ENCODE results near the gene SLC12A6.

The SLC12A6 gene

GRCh38 chr15:34338347-34338746 is 766 bp upstream of the SLC12A6 start:
- Histone ChIP-seq H3K9ac (ENCODE audit: low read depth, low read length) (peak overlapping the region; percentile 82; the same call in 1 of the 2 replicates), H3K36me3 (ENCODE audit: insufficient read depth, low read depth, low read length) (peaks cover 32% of the 10 kb centered on the region), H3K27me3 (ENCODE audit: insufficient read depth, low read length) (no peaks in the 10 kb centered on the region), H3K9me3 (ENCODE audit: insufficient read depth, low read depth, low read length) (no peaks in the 10 kb centered on the region), H3K27ac (ENCODE audit: low read length) (no peak overlapping the region), H3K4me1 (ENCODE audit: insufficient read depth, low read length) (0 out of 2 replicates have a peak, but pooled peaks cover 3% of the 10 kb centered on the region), H3K4me3 (ENCODE audit: low read length) (peak overlapping the region; percentile 88)

- Histone ChIP-seq H3K4me1 (ENCODE audit: insufficient read depth, low read length) (0 out of 2 replicates have a peak, but pooled peaks cover 3% of the 10 kb centered on the region), H3K4me3 (ENCODE audit: low read length) (peak overlapping the region; percentile 88), H3K9ac (ENCODE audit: low read depth, low read length) (peak overlapping the region; percentile 82), H3K9me3 (ENCODE audit: insufficient read depth, low read depth, low read length) (no peaks in the 10 kb centered on the region), H3K27ac (ENCODE audit: low read length) (no peak overlapping the region), H3K36me3 (ENCODE audit: insufficient read depth, low read depth, low read length) (peaks cover 32% of the 10 kb centered on the region), H3K27me3 (ENCODE audit: insufficient read depth, low read length) (no peaks in the 10 kb centered on the region)
These were observed 507 bp downstream of the SLC12A6 start for GRCh38 chr15:34336991-34337556.

- no peaks in the 10 kb centered on the region for H3K27me3 ChIP-seq (ENCODE audit: insufficient read depth, low read length)
- no peak overlapping the region for H3K27ac ChIP-seq (ENCODE audit: low read length)
- H3K4me1 ChIP-seq (ENCODE audit: insufficient read depth, low read length) = no peaks in the 10 kb centered on the region
- H3K9me3 ChIP-seq (ENCODE audit: insufficient read depth, low read depth, low read length) = no peaks in the 10 kb centered on the region
- peaks cover 27% of the 10 kb centered on the region for H3K36me3 ChIP-seq (ENCODE audit: insufficient read depth, low read depth, low read length)
- peak overlapping the region; percentile 88 for H3K4me3 ChIP-seq (ENCODE audit: low read length)
- H3K9ac ChIP-seq (ENCODE audit: low read depth, low read length) = peak overlapping the region; percentile 82; the same call in 1 of the 2 replicates
These were observed 1.2 kb downstream of the SLC12A6 start for GRCh38 chr15:34336231-34336990.

- Histone ChIP-seq H3K27ac (ENCODE audit: low read length) (no peak overlapping the region), H3K36me3 (ENCODE audit: insufficient read depth, low read depth, low read length) (peaks cover 17% of the 10 kb centered on the region), H3K27me3 (ENCODE audit: insufficient read depth, low read length) (no peaks in the 10 kb centered on the region), H3K4me3 (ENCODE audit: low read length) (no peak overlapping the region), H3K4me1 (ENCODE audit: insufficient read depth, low read length) (no peaks in the 10 kb centered on the region), H3K9ac (ENCODE audit: low read depth, low read length) (no peak overlapping the region), H3K9me3 (ENCODE audit: insufficient read depth, low read depth, low read length) (no peaks in the 10 kb centered on the region)
These were observed 2.2 kb downstream of the SLC12A6 start for GRCh38 chr15:34335176-34336032.

- Histone ChIP-seq H3K4me3 (ENCODE audit: low read length) (no peak overlapping the region), H3K9ac (ENCODE audit: low read depth, low read length) (no peak overlapping the region), H3K36me3 (ENCODE audit: insufficient read depth, low read depth, low read length) (peaks cover 10% of the 10 kb centered on the region), H3K27ac (ENCODE audit: low read length) (no peak overlapping the region), H3K27me3 (ENCODE audit: insufficient read depth, low read length) (no peaks in the 10 kb centered on the region), H3K4me1 (ENCODE audit: insufficient read depth, low read length) (no peaks in the 10 kb centered on the region), H3K9me3 (ENCODE audit: insufficient read depth, low read depth, low read length) (no peaks in the 10 kb centered on the region)
These were observed 2.9 kb downstream of the SLC12A6 start for GRCh38 chr15:34334672-34335071.

GRCh38 chr15:34332553-34333120 is 4.9 kb downstream of the SLC12A6 start:
- H3K36me3 ChIP-seq (ENCODE audit: insufficient read depth, low read depth, low read length) = no peaks in the 10 kb centered on the region
- no peak overlapping the region for H3K9ac ChIP-seq (ENCODE audit: low read depth, low read length)

GRCh38 chr15:34331809-34332208 is 5.8 kb downstream of the SLC12A6 start:
- Histone ChIP-seq H3K9ac (ENCODE audit: low read depth, low read length) (no peak overlapping the region), H3K4me1 (ENCODE audit: insufficient read depth, low read length) (no peaks in the 10 kb centered on the region), H3K36me3 (ENCODE audit: insufficient read depth, low read depth, low read length) (no peaks in the 10 kb centered on the region), H3K4me3 (ENCODE audit: low read length) (no peak overlapping the region), H3K9me3 (ENCODE audit: insufficient read depth, low read depth, low read length) (no peaks in the 10 kb centered on the region), H3K27me3 (ENCODE audit: insufficient read depth, low read length) (no peaks in the 10 kb centered on the region), H3K27ac (ENCODE audit: low read length) (no peak overlapping the region)

More at GRCh38 chr15:34332553-34333120, 4.9 kb downstream of the SLC12A6 start:
- Histone ChIP-seq H3K9me3 (ENCODE audit: insufficient read depth, low read depth, low read length) (no peaks in the 10 kb centered on the region), H3K27me3 (ENCODE audit: insufficient read depth, low read length) (no peaks in the 10 kb centered on the region), H3K4me1 (ENCODE audit: insufficient read depth, low read length) (no peaks in the 10 kb centered on the region), H3K4me3 (ENCODE audit: low read length) (no peak overlapping the region), H3K27ac (ENCODE audit: low read length) (no peak overlapping the region)

- H3K27ac ChIP-seq (ENCODE audit: low read length) = no peak overlapping the region
- H3K27me3 ChIP-seq (ENCODE audit: insufficient read depth, low read length) = no peaks in the 10 kb centered on the region
- no peaks in the 10 kb centered on the region for H3K9me3 ChIP-seq (ENCODE audit: insufficient read depth, low read depth, low read length)
- no peaks in the 10 kb centered on the region for H3K4me1 ChIP-seq (ENCODE audit: insufficient read depth, low read length)
- H3K4me3 ChIP-seq (ENCODE audit: low read length) = no peak overlapping the region
- H3K36me3 ChIP-seq (ENCODE audit: insufficient read depth, low read depth, low read length) = no peaks in the 10 kb centered on the region
- no peak overlapping the region for H3K9ac ChIP-seq (ENCODE audit: low read depth, low read length)
These were observed 7.3 kb downstream of the SLC12A6 start for GRCh38 chr15:34330279-34330678.

GRCh38 chr15:34329006-34329405 is 8.6 kb downstream of the SLC12A6 start:
- Histone ChIP-seq H3K4me1 (ENCODE audit: insufficient read depth, low read length) (no peaks in the 10 kb centered on the region), H3K9me3 (ENCODE audit: insufficient read depth, low read depth, low read length) (no peaks in the 10 kb centered on the region), H3K27ac (ENCODE audit: low read length) (no peak overlapping the region), H3K36me3 (ENCODE audit: insufficient read depth, low read depth, low read length) (no peaks in the 10 kb centered on the region), H3K27me3 (ENCODE audit: insufficient read depth, low read length) (no peaks in the 10 kb centered on the region), H3K9ac (ENCODE audit: low read depth, low read length) (no peak overlapping the region), H3K4me3 (ENCODE audit: low read length) (no peak overlapping the region)

GRCh38 chr15:34327906-34328305 is 9.7 kb downstream of the SLC12A6 start:
- no peaks in the 10 kb centered on the region for H3K27me3 ChIP-seq (ENCODE audit: insufficient read depth, low read length)
- H3K4me1 ChIP-seq (ENCODE audit: insufficient read depth, low read length) = no peaks in the 10 kb centered on the region
- no peak overlapping the region for H3K27ac ChIP-seq (ENCODE audit: low read length)
- no peaks in the 10 kb centered on the region for H3K36me3 ChIP-seq (ENCODE audit: insufficient read depth, low read depth, low read length)
- H3K4me3 ChIP-seq (ENCODE audit: low read length) = no peak overlapping the region
- no peaks in the 10 kb centered on the region; the same call in 1 of the 2 replicates for H3K9me3 ChIP-seq (ENCODE audit: insufficient read depth, low read depth, low read length)
- H3K9ac ChIP-seq (ENCODE audit: low read depth, low read length) = no peak overlapping the region

GRCh38 chr15:34325368-34325767 is 12.2 kb downstream of the SLC12A6 start:
- no peak overlapping the region for H3K9ac ChIP-seq (ENCODE audit: low read depth, low read length)
- H3K27ac ChIP-seq (ENCODE audit: low read length) = no peak overlapping the region
- H3K4me3 ChIP-seq (ENCODE audit: low read length) = no peak overlapping the region
- no peaks in the 10 kb centered on the region; the same call in 1 of the 2 replicates for H3K9me3 ChIP-seq (ENCODE audit: insufficient read depth, low read depth, low read length)
- H3K4me1 ChIP-seq (ENCODE audit: insufficient read depth, low read length) = no peaks in the 10 kb centered on the region
- no peaks in the 10 kb centered on the region for H3K36me3 ChIP-seq (ENCODE audit: insufficient read depth, low read depth, low read length)
- H3K27me3 ChIP-seq (ENCODE audit: insufficient read depth, low read length) = no peaks in the 10 kb centered on the region
